GM19324 (cell line): ENCODE measurements around the gene VWA5B2.
"Not testable (repeated sequence)": the region's sequence is repeated elsewhere in the genome, so short reads cannot be mapped to it uniquely, and the experiment has no call there.

Experiments used
- ATAC-seq: cut with Tn5 transposase; IDR thresholded peaks from one replicate; pipeline ENCODE4 v1.9.1; 2021; ENCODE audit warnings: mild to moderate bottlenecking, moderate library complexity; ENCODE audit not compliant: unreplicated experiment, low FRiP score

The VWA5B2 gene

DNA sequence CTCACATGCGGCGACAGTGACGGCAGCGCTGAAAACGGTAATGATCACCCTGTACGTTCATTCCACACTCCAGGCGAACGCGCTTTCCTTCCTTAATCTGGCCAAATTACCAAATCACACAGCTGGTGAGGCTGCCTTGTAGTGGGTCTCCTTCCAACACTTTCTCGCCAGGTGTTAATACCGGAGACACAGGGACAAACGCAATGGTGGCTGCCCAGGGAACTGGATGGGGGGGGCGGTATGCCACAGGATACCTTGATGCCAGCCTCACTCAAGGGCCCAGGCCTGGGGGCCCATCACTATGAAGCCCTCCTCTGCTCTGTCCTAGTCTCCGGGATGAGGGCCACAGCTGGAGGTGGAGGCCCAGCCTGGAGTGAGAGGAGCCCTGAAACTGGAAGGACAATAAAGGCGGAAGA lies 33.4 kb downstream of the VWA5B2 start:
- no peak for ATAC-seq

DNA sequence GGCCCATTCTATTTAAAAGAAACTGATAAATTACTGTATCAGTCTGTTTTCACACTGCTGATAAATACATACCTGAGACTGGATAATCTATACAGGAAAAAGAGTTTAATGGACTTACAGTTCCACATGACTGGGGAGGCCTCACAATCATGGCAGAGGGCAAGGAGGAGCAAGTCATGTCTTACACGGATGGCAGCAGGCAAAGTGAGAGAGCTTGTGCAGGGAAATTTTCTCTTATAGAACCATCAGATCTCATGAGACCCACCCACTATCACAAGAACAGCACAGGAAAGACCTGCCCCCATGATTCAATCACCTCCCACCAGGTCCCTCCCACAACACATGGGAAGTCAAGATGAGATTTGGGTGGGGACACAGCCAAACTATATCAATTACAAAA lies 37.9 kb downstream of the VWA5B2 start:
- not testable (repeated sequence) for ATAC-seq

DNA sequence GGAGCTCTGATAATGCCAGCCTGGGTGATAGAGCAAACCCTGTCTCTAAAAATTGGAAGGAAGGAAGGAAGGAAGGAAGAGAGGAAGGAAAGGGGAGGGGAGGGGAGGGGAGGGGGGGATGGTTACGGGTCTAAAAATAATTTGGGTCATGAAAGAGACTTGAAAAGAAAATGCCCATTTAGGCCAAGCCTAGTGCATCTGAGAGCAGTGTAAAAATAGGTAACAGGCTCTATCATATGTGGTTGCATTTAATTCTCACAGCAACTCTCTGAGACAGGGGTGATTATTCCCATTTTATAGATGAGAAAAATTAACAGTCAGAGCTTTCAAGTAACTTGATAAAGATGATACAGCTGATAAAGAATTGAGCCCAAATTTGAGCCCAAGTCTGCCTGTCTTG lies 42.9 kb downstream of the VWA5B2 start:
- ATAC-seq: no peak

DNA sequence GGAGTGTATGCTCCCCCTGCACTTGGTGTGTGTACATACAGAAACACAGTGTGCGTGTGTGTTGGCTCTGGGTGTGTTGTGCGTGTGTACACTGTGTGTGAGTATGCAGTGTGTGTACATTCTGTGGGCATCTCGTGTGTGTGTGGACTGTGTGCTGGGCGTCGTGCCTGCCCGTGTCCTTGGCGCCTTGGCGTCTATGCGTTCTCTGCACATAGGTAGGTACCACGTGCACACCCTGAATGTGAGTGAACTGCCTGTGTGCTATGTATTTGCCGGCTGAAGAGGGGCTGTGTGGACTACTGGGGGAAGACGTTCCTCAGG lies 46.0 kb downstream of the VWA5B2 start:
- no peak for ATAC-seq

DNA sequence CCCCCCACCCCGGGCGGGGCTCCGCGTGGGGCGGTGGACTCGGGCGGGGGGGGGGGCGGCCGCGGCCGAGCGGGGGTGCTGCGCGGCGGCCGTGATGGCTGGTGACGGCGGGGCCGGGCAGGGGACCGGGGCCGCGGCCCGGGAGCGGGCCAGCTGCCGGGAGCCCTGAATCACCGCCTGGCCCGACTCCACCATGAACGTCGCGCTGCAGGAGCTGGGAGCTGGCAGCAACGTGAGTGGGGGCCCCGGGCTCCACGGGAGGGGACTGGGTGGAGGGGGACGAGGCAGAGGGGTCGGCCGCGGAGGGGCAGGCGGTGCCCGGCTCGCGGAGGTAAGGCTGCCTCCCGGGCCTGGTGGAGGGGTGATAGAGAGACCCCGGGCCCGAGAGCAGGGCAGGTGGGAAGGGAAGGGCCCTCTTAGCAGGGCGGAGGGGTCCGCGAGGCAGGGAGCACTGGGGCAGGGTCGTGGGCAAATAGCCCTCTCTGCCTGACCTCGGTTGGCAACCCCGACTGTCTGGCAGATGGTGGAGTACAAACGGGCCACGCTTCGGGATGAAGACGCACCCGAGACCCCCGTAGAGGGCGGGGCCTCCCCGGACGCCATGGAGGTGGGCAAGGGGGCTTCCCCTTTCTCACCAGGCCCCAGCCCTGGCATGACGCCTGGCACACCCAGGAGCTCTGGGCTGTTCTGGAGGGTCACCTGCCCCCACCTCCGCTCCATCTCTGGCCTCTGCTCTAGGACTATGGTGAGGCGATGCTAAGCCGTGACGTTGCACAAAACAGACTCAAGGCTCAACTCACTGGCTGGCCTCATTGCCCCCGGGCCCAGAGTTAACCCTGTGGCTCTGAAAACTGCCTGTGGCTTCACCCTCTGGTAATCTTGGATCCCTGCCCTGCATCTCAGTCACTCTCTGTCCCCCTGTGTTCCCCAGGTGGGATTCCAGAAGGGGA lies 46.9 kb downstream of the VWA5B2 start, which contains the start of gene ECE2:
ECE2 (plus strand) TSS at position 62 of the 950 bp plus-strand sequence; CDS start at position 194, 132 bp downstream.
- ATAC-seq: no peak

DNA sequence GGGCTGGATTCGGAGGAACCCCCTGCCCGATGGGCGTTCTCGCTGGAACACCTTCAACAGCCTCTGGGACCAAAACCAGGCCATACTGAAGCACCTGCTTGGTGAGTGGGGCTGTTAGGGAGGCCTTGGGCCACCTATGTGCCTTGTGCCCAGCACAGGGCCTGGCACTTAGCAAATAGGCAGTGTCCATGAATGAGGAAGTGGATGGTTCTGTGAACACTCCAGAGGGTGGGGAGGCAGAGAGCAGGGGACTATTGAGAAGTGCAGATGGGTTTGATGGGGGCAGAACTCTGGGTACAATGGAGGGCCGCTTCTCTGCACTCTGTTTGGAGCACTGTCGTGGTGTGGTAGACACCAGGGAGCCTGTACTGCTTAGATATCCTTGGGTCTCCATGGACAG lies 48.0 kb downstream of the VWA5B2 start:
- ATAC-seq: no peak

DNA sequence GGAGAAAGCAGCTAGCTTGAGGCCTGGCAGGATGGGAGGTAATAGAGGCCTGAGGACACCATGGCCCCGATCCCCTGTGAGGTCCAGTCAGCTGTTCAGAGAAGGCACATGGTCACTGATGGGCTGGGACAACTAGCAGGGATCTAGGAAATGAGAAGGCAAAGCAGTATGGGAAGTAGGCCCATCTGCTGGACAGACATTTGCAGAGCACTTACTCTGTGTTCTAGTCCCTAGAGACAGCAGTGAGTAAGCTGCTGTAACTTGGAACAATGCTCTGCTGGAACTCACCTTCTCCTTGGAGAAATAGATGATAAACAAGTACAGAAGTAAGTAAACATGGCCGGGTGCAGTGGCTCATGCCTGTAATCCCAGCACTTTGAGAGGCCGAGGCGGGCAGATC lies 53.6 kb downstream of the VWA5B2 start:
- ATAC-seq: no peak

DNA sequence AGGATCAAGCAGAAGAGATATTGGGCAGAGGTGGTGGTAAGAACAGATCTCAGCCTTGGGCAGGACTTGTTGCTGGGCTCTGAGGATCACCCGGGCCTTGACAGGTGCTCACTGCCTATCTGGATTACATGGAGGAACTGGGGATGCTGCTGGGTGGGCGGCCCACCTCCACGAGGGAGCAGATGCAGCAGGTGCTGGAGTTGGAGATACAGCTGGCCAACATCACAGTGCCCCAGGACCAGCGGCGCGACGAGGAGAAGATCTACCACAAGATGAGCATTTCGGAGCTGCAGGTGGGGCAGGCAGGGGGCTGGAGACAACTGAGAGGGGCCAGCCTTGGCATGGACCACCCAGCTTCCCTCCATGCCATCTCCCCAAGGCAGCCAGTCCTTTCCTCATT lies 54.3 kb downstream of the VWA5B2 start:
- ATAC-seq: no peak

DNA sequence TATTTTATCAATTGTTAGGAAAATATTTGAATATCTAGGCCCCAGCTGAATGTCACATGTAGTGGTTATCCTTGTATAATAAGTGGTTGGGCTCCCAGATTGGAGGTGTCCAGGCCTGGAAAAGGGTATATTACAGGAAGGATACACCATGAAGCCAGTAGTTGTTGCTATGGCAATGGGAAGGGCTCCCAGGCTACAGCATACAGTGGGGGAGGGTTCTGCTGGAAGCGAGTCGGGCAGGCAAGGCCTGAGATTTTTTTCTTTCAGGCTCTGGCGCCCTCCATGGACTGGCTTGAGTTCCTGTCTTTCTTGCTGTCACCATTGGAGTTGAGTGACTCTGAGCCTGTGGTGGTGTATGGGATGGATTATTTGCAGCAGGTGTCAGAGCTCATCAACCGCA lies 55.3 kb downstream of the VWA5B2 start:
- ATAC-seq: no peak

DNA sequence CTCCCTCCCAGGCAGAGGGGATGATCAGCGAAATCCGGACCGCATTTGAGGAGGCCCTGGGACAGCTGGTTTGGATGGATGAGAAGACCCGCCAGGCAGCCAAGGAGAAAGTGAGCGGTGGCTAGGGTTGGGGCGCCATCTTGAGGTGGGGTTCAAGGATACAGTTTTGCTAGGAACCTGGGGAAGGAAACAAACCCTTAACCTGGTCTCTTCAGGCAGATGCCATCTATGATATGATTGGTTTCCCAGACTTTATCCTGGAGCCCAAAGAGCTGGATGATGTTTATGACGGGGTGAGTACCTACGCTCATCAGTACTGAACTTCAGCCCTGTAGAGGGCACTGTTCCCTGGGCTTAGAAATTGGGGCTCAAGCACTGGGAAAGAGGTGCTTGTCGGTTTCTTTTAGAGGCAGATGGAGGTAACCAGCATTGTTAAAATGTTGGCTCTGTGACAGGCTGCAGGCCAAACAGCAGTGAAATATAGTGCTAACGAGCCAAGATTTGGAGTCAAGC lies 60.1 kb downstream of the VWA5B2 start:
- ATAC-seq: no peak

DNA sequence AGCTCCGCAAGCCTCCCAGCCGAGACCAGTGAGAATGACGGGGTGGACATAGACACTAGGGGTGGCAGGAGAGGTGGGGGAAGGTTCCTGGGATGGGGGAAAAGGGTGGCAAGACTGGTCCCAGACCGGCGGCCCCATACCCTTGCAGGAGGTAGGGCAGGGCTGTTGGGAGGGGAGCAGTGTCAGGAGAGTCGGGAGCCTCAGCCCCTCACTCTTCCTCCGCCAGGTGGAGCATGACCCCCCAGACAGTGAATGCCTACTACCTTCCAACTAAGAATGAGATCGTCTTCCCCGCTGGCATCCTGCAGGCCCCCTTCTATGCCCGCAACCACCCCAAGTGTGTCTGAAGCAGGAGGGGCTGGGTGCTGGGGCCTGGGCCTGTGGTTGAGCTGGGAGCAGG lies 60.9 kb downstream of the VWA5B2 start:
- ATAC-seq: no peak

DNA sequence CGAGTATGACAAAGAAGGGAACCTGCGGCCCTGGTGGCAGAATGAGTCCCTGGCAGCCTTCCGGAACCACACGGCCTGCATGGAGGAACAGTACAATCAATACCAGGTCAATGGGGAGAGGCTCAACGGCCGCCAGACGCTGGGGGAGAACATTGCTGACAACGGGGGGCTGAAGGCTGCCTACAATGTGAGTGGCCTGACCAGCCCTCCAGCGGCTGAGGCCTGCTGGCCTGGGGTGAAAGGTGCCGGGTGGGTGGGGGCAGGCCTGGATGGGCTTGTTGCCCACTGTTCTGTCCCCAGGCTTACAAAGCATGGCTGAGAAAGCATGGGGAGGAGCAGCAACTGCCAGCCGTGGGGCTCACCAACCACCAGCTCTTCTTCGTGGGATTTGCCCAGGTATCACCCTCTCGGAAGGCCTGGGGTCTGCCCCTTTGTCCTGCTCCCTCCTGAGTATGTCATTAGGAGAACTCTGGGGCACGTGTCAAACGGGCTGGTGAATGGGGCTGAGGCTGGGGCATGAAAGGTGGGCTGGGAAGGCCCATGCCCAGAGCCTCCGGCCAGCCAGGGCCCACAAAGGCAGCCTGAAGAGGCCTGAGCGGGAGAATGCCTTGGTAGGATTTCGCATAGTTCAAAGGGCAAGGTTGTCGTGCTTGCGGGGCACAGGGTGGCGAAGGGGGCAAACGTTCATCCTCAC lies 61.8 kb downstream of the VWA5B2 start:
- ATAC-seq: no peak
